ENCODE measurements around the gene GEMIN5. TPM values are rescaled to one million over a fixed set of nuclear protein-coding genes. Genes with fewer than 3 reads are reported as not detected.

The GEMIN5 gene
- total and polyA plus RNA-seq, 2 of the 13 experiments (the other 11 are each of a cell fraction or from before 2014, with no cell fraction given) = 6.6 to 28.6 TPM

GRCh38 chr5:154970759-154971158 is 32.7 kb upstream of the GEMIN5 start (continued):
- no peak for TF ChIP-seq MTA3 (CRISPR knock-in tag; IDR thresholded peaks at IDR 0.05)
- peak; percentile 62; the same call in 1 of the 2 replicates for TF ChIP-seq ARNTL (CRISPR knock-in tag; IDR thresholded peaks at IDR 0.05)
- TF ChIP-seq SALL1 (CRISPR knock-in tag; IDR thresholded peaks at IDR 0.05) = peak; percentile 61
- TF ChIP-seq RNF2 (conservative IDR thresholded peaks at IDR 0.05; ENCODE audit: low read depth) = no peak
- peak; percentile 81; the same call in 1 of the 2 replicates for TF ChIP-seq ZNF644 (CRISPR knock-in tag; IDR thresholded peaks at IDR 0.05; ENCODE audit: low read depth)
- no peak for TF ChIP-seq TBP (CRISPR knock-in tag; IDR thresholded peaks at IDR 0.05)
- TF ChIP-seq HOMEZ (CRISPR knock-in tag; IDR thresholded peaks at IDR 0.05; ENCODE audit: low read depth) = peak; percentile 58; the same call in 1 of the 2 replicates
- TF ChIP-seq, protein P1, sequence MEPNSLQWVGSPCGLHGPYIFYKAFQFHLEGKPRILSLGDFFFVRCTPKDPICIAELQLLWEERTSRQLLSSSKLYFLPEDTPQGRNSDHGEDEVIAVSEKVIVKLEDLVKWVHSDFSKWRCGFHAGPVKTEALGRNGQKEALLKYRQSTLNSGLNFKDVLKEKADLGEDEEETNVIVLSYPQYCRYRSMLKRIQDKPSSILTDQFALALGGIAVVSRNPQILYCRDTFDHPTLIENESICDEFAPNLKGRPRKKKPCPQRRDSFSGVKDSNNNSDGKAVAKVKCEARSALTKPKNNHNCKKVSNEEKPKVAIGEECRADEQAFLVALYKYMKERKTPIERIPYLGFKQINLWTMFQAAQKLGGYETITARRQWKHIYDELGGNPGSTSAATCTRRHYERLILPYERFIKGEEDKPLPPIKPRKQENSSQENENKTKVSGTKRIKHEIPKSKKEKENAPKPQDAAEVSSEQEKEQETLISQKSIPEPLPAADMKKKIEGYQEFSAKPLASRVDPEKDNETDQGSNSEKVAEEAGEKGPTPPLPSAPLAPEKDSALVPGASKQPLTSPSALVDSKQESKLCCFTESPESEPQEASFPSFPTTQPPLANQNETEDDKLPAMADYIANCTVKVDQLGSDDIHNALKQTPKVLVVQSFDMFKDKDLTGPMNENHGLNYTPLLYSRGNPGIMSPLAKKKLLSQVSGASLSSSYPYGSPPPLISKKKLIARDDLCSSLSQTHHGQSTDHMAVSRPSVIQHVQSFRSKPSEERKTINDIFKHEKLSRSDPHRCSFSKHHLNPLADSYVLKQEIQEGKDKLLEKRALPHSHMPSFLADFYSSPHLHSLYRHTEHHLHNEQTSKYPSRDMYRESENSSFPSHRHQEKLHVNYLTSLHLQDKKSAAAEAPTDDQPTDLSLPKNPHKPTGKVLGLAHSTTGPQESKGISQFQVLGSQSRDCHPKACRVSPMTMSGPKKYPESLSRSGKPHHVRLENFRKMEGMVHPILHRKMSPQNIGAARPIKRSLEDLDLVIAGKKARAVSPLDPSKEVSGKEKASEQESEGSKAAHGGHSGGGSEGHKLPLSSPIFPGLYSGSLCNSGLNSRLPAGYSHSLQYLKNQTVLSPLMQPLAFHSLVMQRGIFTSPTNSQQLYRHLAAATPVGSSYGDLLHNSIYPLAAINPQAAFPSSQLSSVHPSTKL (CRISPR knock-in tag; IDR thresholded peaks at IDR 0.05) = peak; percentile 55; the same call in 1 of the 2 replicates
- TF ChIP-seq FOXO1 (CRISPR knock-in tag; IDR thresholded peaks at IDR 0.05) = peak; percentile 66; the same call in 1 of the 2 replicates
- TF ChIP-seq SOX6 (IDR thresholded peaks at IDR 0.05) = no peak
- peak; percentile 31; the same call in 1 of the 2 replicates for TF ChIP-seq SOX6 (CRISPR knock-in tag; IDR thresholded peaks at IDR 0.05)
- no peak for TF ChIP-seq RFX1 (IDR thresholded peaks at IDR 0.05)
- TF ChIP-seq FIP1L1 (IDR thresholded peaks at IDR 0.05; ENCODE audit: borderline replicate concordance, insufficient read depth, low read depth, low read length) = no peak
- TF ChIP-seq NFE2L2 (IDR thresholded peaks at IDR 0.05; ENCODE audit: low read length) = no peak
- no peak for TF ChIP-seq ZNF335 (CRISPR knock-in tag; IDR thresholded peaks at IDR 0.05)
- TF ChIP-seq, protein P2, sequence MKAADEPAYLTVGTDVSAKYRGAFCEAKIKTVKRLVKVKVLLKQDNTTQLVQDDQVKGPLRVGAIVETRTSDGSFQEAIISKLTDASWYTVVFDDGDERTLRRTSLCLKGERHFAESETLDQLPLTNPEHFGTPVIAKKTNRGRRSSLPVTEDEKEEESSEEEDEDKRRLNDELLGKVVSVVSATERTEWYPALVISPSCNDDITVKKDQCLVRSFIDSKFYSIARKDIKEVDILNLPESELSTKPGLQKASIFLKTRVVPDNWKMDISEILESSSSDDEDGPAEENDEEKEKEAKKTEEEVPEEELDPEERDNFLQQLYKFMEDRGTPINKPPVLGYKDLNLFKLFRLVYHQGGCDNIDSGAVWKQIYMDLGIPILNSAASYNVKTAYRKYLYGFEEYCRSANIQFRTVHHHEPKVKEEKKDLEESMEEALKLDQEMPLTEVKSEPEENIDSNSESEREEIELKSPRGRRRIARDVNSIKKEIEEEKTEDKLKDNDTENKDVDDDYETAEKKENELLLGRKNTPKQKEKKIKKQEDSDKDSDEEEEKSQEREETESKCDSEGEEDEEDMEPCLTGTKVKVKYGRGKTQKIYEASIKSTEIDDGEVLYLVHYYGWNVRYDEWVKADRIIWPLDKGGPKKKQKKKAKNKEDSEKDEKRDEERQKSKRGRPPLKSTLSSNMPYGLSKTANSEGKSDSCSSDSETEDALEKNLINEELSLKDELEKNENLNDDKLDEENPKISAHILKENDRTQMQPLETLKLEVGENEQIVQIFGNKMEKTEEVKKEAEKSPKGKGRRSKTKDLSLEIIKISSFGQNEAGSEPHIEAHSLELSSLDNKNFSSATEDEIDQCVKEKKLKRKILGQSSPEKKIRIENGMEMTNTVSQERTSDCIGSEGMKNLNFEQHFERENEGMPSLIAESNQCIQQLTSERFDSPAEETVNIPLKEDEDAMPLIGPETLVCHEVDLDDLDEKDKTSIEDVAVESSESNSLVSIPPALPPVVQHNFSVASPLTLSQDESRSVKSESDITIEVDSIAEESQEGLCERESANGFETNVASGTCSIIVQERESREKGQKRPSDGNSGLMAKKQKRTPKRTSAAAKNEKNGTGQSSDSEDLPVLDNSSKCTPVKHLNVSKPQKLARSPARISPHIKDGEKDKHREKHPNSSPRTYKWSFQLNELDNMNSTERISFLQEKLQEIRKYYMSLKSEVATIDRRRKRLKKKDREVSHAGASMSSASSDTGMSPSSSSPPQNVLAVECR (CRISPR knock-in tag; IDR thresholded peaks at IDR 0.05; ENCODE audit: borderline replicate concordance) = peak; percentile 29; the same call in 1 of the 2 replicates
- peak; percentile 35; the same call in 1 of the 2 replicates for TF ChIP-seq YEATS2 (CRISPR knock-in tag; IDR thresholded peaks at IDR 0.05; ENCODE audit: borderline replicate concordance)

Measured in HepG2 (cell line).